Measurements from ENCODE around the gene ITFG1. TPM values are rescaled to one million over a fixed set of nuclear protein-coding genes. Genes with fewer than 3 reads are reported as not detected.

The ITFG1 gene
- polyA plus RNA-seq, 1 donor: 56.4 TPM

DNA sequence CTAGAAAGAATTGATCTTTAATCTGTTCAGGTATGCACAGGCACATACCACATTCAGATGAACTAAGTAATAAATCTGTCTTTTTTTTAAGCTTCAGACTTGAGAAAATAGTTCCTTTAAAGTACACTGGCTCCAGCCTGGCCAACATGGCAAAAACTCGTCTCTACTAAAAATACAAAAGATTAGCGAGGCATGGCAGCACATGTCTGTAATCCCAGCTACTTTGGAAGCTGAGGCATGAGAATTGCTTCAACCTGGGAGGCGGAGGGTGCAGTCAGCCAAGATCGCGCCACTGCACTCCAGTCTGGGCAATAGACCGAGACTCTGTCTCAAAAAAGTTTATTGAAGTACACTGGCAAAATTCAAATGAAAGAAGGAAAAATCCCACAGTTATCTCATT, 206.1 kb downstream of the ITFG1 start:
- no peaks in the 10 kb centered on the region for H3K4me1 ChIP-seq (ENCODE audit: control insufficient read depth, insufficient read depth, low read length)
- H3K9me3 ChIP-seq (ENCODE audit: control insufficient read depth, low read depth, low read length): no peaks in the 10 kb centered on the region
- peaks cover 17% of the 10 kb centered on the region for H3K36me3 ChIP-seq (ENCODE audit: control insufficient read depth, insufficient read depth, low read length)
- no peak overlapping the region for H3K27ac ChIP-seq (ENCODE audit: low read length)
- WGBS (ENCODE audit: insufficient coverage, low lambda C conversion rate): no CpG with 5 or more reads among the region's 6 CpGs
- no peak overlapping the region for H3K4me3 ChIP-seq (ENCODE audit: low read length)
- no peak for DNase-seq
- H3K27me3 ChIP-seq (ENCODE audit: control insufficient read depth, insufficient read depth, low read length): no peaks in the 10 kb centered on the region

- DNase-seq: no peak
- H3K4me3 ChIP-seq (ENCODE audit: low read length): no peak overlapping the region
- WGBS (ENCODE audit: insufficient coverage, low lambda C conversion rate): no CpG with 5 or more reads among the region's 2 CpGs
- no peaks in the 10 kb centered on the region for H3K9me3 ChIP-seq (ENCODE audit: control insufficient read depth, low read depth, low read length)
- H3K36me3 ChIP-seq (ENCODE audit: control insufficient read depth, insufficient read depth, low read length): peaks cover 8% of the 10 kb centered on the region
- H3K4me1 ChIP-seq (ENCODE audit: control insufficient read depth, insufficient read depth, low read length): no peaks in the 10 kb centered on the region
- H3K27ac ChIP-seq (ENCODE audit: low read length): no peak overlapping the region
- H3K27me3 ChIP-seq (ENCODE audit: control insufficient read depth, insufficient read depth, low read length): no peaks in the 10 kb centered on the region
These were observed 209.9 kb downstream of the ITFG1 start for GRCh38 chr16:47250983-47251382.

DNA sequence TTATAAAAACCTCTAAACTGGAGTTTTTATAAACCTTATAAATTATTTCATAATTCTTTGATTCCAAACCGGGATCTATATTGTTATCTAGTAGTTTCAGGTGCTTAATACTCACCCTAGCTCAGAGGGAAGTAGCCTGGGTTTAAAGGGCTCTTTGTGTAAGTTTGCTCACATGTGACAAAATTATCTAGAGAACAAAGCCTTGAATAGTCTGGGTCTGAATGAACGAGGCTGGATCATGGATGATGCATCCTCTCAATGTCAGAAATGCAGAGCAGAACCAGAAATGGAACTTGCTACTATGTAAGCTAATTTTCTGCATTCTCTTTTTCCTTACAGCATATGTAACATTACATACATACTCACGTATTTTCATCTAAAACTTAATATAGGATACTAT, 213.2 kb downstream of the ITFG1 start:
- no peaks in the 10 kb centered on the region for H3K36me3 ChIP-seq (ENCODE audit: control insufficient read depth, insufficient read depth, low read length)
- no peak for DNase-seq
- no peaks in the 10 kb centered on the region for H3K27me3 ChIP-seq (ENCODE audit: control insufficient read depth, insufficient read depth, low read length)
- H3K4me1 ChIP-seq (ENCODE audit: control insufficient read depth, insufficient read depth, low read length): no peaks in the 10 kb centered on the region
- 75% methylated on average over 2 of the region's 3 CpGs for WGBS (ENCODE audit: insufficient coverage, low lambda C conversion rate)
- H3K27ac ChIP-seq (ENCODE audit: low read length): no peak overlapping the region
- H3K4me3 ChIP-seq (ENCODE audit: low read length): no peak overlapping the region
- no peaks in the 10 kb centered on the region for H3K9me3 ChIP-seq (ENCODE audit: control insufficient read depth, low read depth, low read length)

GRCh38 chr16:47244206-47244605, 216.7 kb downstream of the ITFG1 start:
- Histone ChIP-seq H3K9me3 (ENCODE audit: control insufficient read depth, low read depth, low read length) (no peaks in the 10 kb centered on the region), H3K4me3 (ENCODE audit: low read length) (no peak overlapping the region), H3K27me3 (ENCODE audit: control insufficient read depth, insufficient read depth, low read length) (no peaks in the 10 kb centered on the region), H3K4me1 (ENCODE audit: control insufficient read depth, insufficient read depth, low read length) (no peaks in the 10 kb centered on the region), H3K27ac (ENCODE audit: low read length) (no peak overlapping the region), H3K36me3 (ENCODE audit: control insufficient read depth, insufficient read depth, low read length) (no peaks in the 10 kb centered on the region)
- no peak for DNase-seq
- WGBS (ENCODE audit: insufficient coverage, low lambda C conversion rate): no CpG with 5 or more reads among the region's 4 CpGs

DNA sequence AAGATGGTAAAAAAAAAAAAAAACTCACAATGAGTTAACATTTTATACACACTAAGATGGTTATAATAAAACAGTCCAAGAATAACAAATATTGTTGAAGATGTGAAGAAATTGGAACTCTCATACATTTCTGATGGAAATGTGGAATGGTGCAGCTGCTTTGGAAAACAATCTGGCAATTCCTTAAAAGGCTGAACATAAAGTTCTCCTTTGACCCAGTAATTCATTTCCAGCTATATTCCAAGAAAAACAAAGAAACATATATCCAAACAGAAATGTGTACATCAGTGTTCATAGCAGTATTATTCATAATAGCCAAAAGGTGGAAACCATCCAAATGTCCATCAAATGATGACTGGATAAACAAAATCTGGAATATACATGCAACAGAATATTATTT, 219.8 kb downstream of the ITFG1 start:
- no peak for DNase-seq
- H3K9me3 ChIP-seq (ENCODE audit: control insufficient read depth, low read depth, low read length): no peaks in the 10 kb centered on the region
- no peaks in the 10 kb centered on the region for H3K4me1 ChIP-seq (ENCODE audit: control insufficient read depth, insufficient read depth, low read length)
- no peak overlapping the region for H3K27ac ChIP-seq (ENCODE audit: low read length)
- H3K4me3 ChIP-seq (ENCODE audit: low read length): no peak overlapping the region
- H3K27me3 ChIP-seq (ENCODE audit: control insufficient read depth, insufficient read depth, low read length): no peaks in the 10 kb centered on the region
- peaks cover 5% of the 10 kb centered on the region for H3K36me3 ChIP-seq (ENCODE audit: control insufficient read depth, insufficient read depth, low read length)

DNA sequence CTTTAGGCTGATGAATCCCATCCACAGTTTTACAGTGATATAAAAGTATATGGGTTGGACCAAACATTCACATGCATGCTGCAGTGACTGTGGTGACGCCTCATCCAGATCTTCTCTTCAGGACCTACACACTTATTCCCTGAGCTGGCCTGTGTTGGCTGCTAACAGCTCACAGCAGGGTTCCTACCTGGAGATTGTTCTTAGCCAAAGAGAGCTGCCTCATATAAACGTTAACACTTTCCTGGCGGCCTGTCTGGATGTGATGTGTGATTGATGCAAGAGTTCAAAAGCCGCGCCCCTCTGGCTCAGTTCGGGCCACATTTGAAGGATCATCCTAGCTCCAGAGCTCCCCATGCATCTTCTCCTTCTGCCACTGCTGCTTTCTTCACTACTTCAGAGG, 224.1 kb downstream of the ITFG1 start:
- no peak for DNase-seq
- WGBS (ENCODE audit: insufficient coverage, low lambda C conversion rate): no CpG with 5 or more reads among the region's 6 CpGs
- Histone ChIP-seq H3K36me3 (ENCODE audit: control insufficient read depth, insufficient read depth, low read length) (peaks cover 8% of the 10 kb centered on the region), H3K9me3 (ENCODE audit: control insufficient read depth, low read depth, low read length) (no peaks in the 10 kb centered on the region), H3K4me3 (ENCODE audit: low read length) (no peak overlapping the region), H3K4me1 (ENCODE audit: control insufficient read depth, insufficient read depth, low read length) (no peaks in the 10 kb centered on the region), H3K27ac (ENCODE audit: low read length) (no peak overlapping the region), H3K27me3 (ENCODE audit: control insufficient read depth, insufficient read depth, low read length) (no peaks in the 10 kb centered on the region)

DNA sequence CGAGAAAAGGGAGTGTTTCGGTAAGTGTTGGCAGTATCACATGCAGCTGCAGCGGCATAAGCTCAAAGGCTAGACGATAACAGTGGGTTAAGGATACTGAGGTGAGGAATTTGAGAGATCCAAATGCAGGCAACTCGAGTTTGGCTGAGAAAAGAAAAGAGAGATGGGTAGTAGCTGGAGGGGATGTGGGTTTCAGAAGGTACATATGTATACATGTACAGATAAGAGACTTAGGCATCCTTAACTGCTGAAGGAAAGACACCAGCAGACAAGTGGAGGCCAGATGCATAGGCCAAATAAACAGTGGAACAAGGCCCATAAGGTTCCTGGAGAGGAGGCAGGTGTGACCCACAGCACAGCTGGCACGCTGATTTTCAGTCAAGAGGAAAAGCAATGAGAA, 230.6 kb downstream of the ITFG1 start:
- peaks cover 6% of the 10 kb centered on the region for H3K36me3 ChIP-seq (ENCODE audit: control insufficient read depth, insufficient read depth, low read length)
- no peak overlapping the region for H3K27ac ChIP-seq (ENCODE audit: low read length)
- H3K4me1 ChIP-seq (ENCODE audit: control insufficient read depth, insufficient read depth, low read length): no peaks in the 10 kb centered on the region
- 92% methylated on average over 5 of the region's 6 CpGs for WGBS (ENCODE audit: insufficient coverage, low lambda C conversion rate)
- no peak for DNase-seq
- no peak overlapping the region for H3K4me3 ChIP-seq (ENCODE audit: low read length)
- H3K27me3 ChIP-seq (ENCODE audit: control insufficient read depth, insufficient read depth, low read length): no peaks in the 10 kb centered on the region
- H3K9me3 ChIP-seq (ENCODE audit: control insufficient read depth, low read depth, low read length): no peaks in the 10 kb centered on the region

DNA sequence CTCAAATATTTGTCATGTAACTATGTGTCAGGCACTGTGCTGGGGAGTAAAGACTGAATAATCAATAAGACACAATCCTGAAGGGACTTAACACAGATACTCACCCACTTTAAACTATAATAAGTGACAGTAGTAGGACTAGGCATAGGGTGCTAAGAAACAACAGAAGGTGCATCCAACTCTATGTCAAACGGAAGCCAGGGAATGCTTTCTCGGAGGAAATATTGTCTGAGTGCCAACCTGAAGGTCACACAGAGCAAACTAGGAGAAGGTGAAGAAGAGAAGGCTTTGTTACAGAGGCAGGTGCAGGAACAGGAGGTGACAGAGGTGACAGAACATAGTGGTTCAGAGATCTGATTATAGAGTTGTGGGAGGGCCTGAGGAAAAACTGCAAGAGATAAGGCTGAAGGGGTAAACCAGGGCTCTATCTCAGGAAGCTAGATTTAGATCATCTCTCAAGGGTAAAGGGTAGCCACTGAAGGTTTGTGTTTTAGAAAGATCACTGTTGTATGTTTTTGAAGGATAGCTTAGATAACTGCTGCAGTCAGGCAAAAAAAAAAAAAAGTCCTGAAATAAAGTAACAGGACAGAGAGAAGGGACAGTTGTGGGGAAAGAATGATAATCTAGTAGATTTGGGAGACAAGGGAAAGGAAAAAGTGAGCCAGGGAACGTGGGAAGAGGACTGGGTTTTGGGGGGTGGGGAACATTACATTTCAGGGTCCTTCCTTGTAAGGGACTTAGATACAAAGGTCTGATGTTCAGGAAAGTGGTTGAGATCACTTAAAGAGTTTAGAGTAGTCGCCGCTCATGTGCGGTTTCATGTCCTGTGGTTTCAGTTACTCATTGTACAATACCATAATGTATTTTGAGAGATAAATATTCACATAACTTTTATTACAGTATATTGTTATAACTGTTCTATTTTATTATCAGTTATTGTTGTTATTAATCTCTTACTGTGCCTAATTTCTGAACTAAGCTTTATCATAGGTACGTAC, 231.5 kb downstream of the ITFG1 start:
- Histone ChIP-seq H3K4me3 (ENCODE audit: low read length) (no peak overlapping the region), H3K4me1 (ENCODE audit: control insufficient read depth, insufficient read depth, low read length) (no peaks in the 10 kb centered on the region), H3K9me3 (ENCODE audit: control insufficient read depth, low read depth, low read length) (no peaks in the 10 kb centered on the region), H3K36me3 (ENCODE audit: control insufficient read depth, insufficient read depth, low read length) (peaks cover 6% of the 10 kb centered on the region), H3K27ac (ENCODE audit: low read length) (no peak overlapping the region), H3K27me3 (ENCODE audit: control insufficient read depth, insufficient read depth, low read length) (no peaks in the 10 kb centered on the region)
- WGBS (ENCODE audit: insufficient coverage, low lambda C conversion rate): 57% methylated on average over 1 of the region's 7 CpGs
- no peak for DNase-seq

GRCh38 chr16:47228241-47228640, 232.6 kb downstream of the ITFG1 start:
- H3K27me3 ChIP-seq (ENCODE audit: control insufficient read depth, insufficient read depth, low read length): no peaks in the 10 kb centered on the region
- H3K4me1 ChIP-seq (ENCODE audit: control insufficient read depth, insufficient read depth, low read length): no peaks in the 10 kb centered on the region
- WGBS (ENCODE audit: insufficient coverage, low lambda C conversion rate): no CpG with 5 or more reads among the region's 7 CpGs
- H3K36me3 ChIP-seq (ENCODE audit: control insufficient read depth, insufficient read depth, low read length): peaks cover 6% of the 10 kb centered on the region
- H3K4me3 ChIP-seq (ENCODE audit: low read length): no peak overlapping the region
- no peaks in the 10 kb centered on the region for H3K9me3 ChIP-seq (ENCODE audit: control insufficient read depth, low read depth, low read length)
- H3K27ac ChIP-seq (ENCODE audit: low read length): no peak overlapping the region
- no peak for DNase-seq

GRCh38 chr16:47213761-47214440, 247.0 kb downstream of the ITFG1 start:
- 83% methylated on average over 1 of the region's 2 CpGs for WGBS (ENCODE audit: insufficient coverage, low lambda C conversion rate)
- Histone ChIP-seq H3K36me3 (ENCODE audit: control insufficient read depth, insufficient read depth, low read length) (peaks cover 12% of the 10 kb centered on the region), H3K4me1 (ENCODE audit: control insufficient read depth, insufficient read depth, low read length) (no peaks in the 10 kb centered on the region), H3K9me3 (ENCODE audit: control insufficient read depth, low read depth, low read length) (no peaks in the 10 kb centered on the region), H3K4me3 (ENCODE audit: low read length) (no peak overlapping the region), H3K27me3 (ENCODE audit: control insufficient read depth, insufficient read depth, low read length) (no peaks in the 10 kb centered on the region), H3K27ac (ENCODE audit: low read length) (no peak overlapping the region)
- no peak for DNase-seq

Data from large intestine (tissue), 3 donors.